ENCODE measurements around the gene UCN3. TPM values are rescaled to one million over a fixed set of nuclear protein-coding genes. Genes with fewer than 3 reads are reported as not detected.

Gene UCN3
- total and polyA plus RNA-seq, 9 of the 15 experiments (the other 6 are each of a cell fraction or from before 2014, with no cell fraction given), result not detected

DNA sequence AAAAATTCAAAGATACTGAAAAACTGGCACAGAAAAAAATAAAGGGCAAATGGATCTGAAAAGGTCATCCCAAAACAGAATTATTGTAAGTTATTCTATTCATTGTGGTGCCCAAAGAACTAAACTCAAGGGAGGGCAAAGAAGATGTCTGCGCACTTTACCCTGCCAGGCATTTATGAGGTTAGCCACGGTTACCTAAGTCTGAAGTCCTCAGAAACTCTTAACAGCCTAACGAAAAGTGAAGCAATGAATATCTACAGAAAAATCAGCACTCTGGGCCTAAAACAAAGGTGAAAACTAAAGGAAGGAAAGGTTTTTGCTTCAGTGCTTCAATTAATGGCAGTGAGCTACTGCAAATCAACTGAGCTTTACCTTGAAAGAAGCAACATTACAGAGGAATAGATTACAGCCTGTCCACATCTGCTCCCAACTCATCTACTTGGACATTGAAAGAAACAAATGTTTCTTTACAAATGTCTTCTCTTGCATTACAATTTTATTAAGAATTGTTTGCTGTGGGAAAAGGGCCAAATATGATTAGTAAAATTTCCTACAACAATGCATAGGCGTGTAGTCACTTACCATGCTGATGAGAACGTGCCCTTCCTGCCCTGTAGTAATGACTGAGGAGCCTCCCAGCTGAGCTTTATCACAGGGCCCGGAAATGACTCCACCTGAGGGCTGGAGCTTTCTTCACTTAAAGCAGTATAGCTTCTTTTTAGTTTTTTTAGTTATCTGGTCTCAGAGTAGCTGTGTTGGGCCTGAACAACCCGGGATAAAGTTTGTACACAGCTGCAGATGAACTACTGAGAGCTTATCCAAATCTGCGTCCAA, 39.7 kb downstream of the UCN3 start, which contains the start of gene TUBAL3 (continued):
- TF ChIP-seq ZBTB40 (IDR thresholded peaks at IDR 0.05) (peak; percentile 21; the same call in 1 of the 2 replicates), ZBTB40 (CRISPR knock-in tag; IDR thresholded peaks at IDR 0.05) (no peak), ZNF277 (CRISPR knock-in tag; IDR thresholded peaks at IDR 0.05; ENCODE audit: borderline replicate concordance) (no peak), HDAC2 (IDR thresholded peaks at IDR 0.05) (peak; percentile 38; the same call in 1 of the 2 replicates), TFAP4 (CRISPR knock-in tag; IDR thresholded peaks at IDR 0.05; ENCODE audit: borderline replicate concordance) (peak; percentile 78), ZNF282 (CRISPR knock-in tag; IDR thresholded peaks at IDR 0.05) (no peak), BRD4 (IDR thresholded peaks at IDR 0.05) (no peak), RBM14 (IDR thresholded peaks at IDR 0.05; ENCODE audit: borderline replicate concordance, insufficient read depth, low read depth, low read length) (no peak), ZNF583 (CRISPR knock-in tag; IDR thresholded peaks at IDR 0.05) (no peak), ARID1B (IDR thresholded peaks at IDR 0.05) (peak; percentile 49; the same call in 1 of the 2 replicates), TOE1 (IDR thresholded peaks at IDR 0.05; ENCODE audit: borderline replicate concordance) (peak; percentile 42; the same call in 1 of the 2 replicates), TOE1 (CRISPR knock-in tag; IDR thresholded peaks at IDR 0.05; ENCODE audit: borderline replicate concordance, low read depth) (no peak), DMBX1 (CRISPR knock-in tag; IDR thresholded peaks at IDR 0.05; ENCODE audit: borderline replicate concordance) (0 out of 2 replicates have a peak, but pooled peaks have one; percentile 34)
- TF ChIP-seq, protein P1, sequence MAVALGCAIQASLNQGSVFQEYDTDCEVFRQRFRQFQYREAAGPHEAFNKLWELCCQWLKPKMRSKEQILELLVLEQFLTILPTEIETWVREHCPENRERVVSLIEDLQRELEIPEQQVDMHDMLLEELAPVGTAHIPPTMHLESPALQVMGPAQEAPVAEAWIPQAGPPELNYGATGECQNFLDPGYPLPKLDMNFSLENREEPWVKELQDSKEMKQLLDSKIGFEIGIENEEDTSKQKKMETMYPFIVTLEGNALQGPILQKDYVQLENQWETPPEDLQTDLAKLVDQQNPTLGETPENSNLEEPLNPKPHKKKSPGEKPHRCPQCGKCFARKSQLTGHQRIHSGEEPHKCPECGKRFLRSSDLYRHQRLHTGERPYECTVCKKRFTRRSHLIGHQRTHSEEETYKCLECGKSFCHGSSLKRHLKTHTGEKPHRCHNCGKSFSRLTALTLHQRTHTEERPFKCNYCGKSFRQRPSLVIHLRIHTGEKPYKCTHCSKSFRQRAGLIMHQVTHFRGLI (CRISPR knock-in tag; IDR thresholded peaks at IDR 0.05), result no peak
